IPS-20b (cell line): ENCODE results near the gene CENPO.
"Not testable (repeated sequence)": the region's sequence is repeated elsewhere in the genome, so short reads cannot be mapped to it uniquely, and the experiment has no call there.

Experiments used
- H3K27ac ChIP-seq: one replicate; pipeline ENCODE4 v1.5.1; 2013; ENCODE audit warnings: low read length
- H3K27me3 ChIP-seq: 2 replicates; pipeline ENCODE4 v1.6.1; 2013; ENCODE audit warnings: mild to moderate bottlenecking, low read length, inconsistent platforms; ENCODE audit not compliant: insufficient read depth
- H3K36me3 ChIP-seq: 2 replicates; pipeline ENCODE4 v1.6.1; 2013; ENCODE audit warnings: low read depth, mild to moderate bottlenecking, inconsistent platforms, low read length, moderate library complexity; ENCODE audit not compliant: insufficient read depth
- H3K4me1 ChIP-seq: 2 replicates; pipeline ENCODE4 v1.6.1; 2013; ENCODE audit warnings: mild to moderate bottlenecking, control low read depth, inconsistent platforms, low read length, moderate library complexity; ENCODE audit not compliant: insufficient read depth
- H3K4me3 ChIP-seq: 2 replicates; pipeline ENCODE4 v1.5.1; 2013; ENCODE audit warnings: mild to moderate bottlenecking, low read length, inconsistent platforms
- H3K9ac ChIP-seq: 2 replicates; pipeline ENCODE4 v1.6.1; 2013; ENCODE audit warnings: low read depth, mild to moderate bottlenecking, inconsistent platforms, low read length, moderate library complexity
- H3K9me3 ChIP-seq: 2 replicates; pipeline ENCODE4 v1.6.1; 2013; ENCODE audit warnings: mild to moderate bottlenecking, low read depth, low read length, inconsistent platforms; ENCODE audit not compliant: insufficient read depth

The CENPO gene

GRCh38 chr2:24834733-24835395, 41.6 kb downstream of the CENPO start:
- Histone ChIP-seq H3K36me3 (peaks cover 18% of the 10 kb centered on the region), H3K4me1 (peaks cover 10% of the 10 kb centered on the region; the same call in 1 of the 2 replicates), H3K27ac (no peak overlapping the region), H3K4me3 (no peak overlapping the region), H3K27me3 (no peaks in the 10 kb centered on the region), H3K9ac (no peak overlapping the region), H3K9me3 (no peaks in the 10 kb centered on the region)

- H3K27ac ChIP-seq, H3K4me1 ChIP-seq, H3K9ac ChIP-seq, H3K9me3 ChIP-seq, H3K4me3 ChIP-seq, H3K27me3 ChIP-seq: not testable (repeated sequence)
- peaks cover 18% of the 10 kb centered on the region for H3K36me3 ChIP-seq
Measured at GRCh38 chr2:24835411-24835810, 42.2 kb downstream of the CENPO start.

GRCh38 chr2:24836206-24836605, 43.0 kb downstream of the CENPO start:
- Histone ChIP-seq H3K27me3 (no peaks in the 10 kb centered on the region), H3K9ac (no peak overlapping the region), H3K4me1 (peaks cover 10% of the 10 kb centered on the region; the same call in 1 of the 2 replicates), H3K4me3 (no peak overlapping the region), H3K27ac (no peak overlapping the region), H3K36me3 (peaks cover 18% of the 10 kb centered on the region), H3K9me3 (no peaks in the 10 kb centered on the region)

GRCh38 chr2:24836706-24837105, 43.5 kb downstream of the CENPO start:
- Histone ChIP-seq H3K36me3 (peaks cover 15% of the 10 kb centered on the region), H3K9me3 (no peaks in the 10 kb centered on the region), H3K9ac (no peak overlapping the region), H3K4me1 (peaks cover 10% of the 10 kb centered on the region; the same call in 1 of the 2 replicates), H3K27me3 (no peaks in the 10 kb centered on the region), H3K27ac (no peak overlapping the region), H3K4me3 (no peak overlapping the region)

DNA sequence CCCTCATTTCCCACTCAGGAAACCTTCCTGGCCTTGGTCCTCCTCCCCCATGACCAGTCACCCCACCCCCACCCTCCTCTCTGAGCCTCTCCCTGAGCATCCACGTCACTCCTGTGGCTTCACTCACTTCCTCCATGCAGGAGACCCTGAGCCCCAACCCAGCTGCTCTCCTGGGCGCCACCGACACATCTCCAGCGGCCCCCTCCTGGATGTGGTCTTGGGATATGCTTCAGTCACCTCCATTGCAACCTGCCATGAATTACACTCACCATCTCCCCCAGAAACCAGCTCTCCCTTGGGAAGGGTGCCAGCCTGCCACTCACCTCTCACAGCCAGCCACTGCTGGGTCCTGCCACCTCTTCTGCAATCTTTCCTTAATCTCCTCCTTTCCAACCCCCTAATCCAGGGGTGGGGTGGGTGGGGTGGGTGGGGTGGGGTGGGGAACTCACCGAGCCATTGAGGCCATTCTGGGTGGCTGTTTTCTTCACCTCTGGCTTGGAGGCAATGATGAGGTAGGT, 44.8 kb downstream of the CENPO start:
- Histone ChIP-seq H3K27ac (no peak overlapping the region), H3K36me3 (peaks cover 15% of the 10 kb centered on the region), H3K4me3 (no peak overlapping the region), H3K27me3 (no peaks in the 10 kb centered on the region), H3K4me1 (peaks cover under 1% of the 10 kb centered on the region; the same call in 1 of the 2 replicates), H3K9ac (no peak overlapping the region), H3K9me3 (no peaks in the 10 kb centered on the region)

DNA sequence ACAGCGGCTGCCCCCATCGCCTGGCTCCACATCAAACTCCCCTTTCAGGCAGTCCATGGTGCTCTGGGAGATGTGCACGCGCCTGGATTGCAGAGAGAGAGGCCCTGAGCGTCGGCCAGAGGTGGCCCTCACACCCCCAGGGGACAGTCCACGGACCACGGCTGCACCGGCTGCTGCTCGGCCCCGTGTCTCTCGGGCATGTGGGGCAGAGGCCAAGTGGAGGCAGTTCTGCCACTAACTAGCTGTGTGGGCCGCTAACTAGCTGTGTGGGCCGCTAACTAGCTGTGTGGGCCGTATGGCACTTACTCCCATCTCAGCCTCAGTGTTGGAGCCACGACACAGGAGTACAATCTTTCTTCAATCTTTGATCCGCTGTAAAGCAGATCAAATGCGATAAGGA, 45.3 kb downstream of the CENPO start:
- Histone ChIP-seq H3K4me3 (no peak overlapping the region), H3K4me1 (no peaks in the 10 kb centered on the region), H3K36me3 (peaks cover 15% of the 10 kb centered on the region), H3K9me3 (no peaks in the 10 kb centered on the region), H3K9ac (no peak overlapping the region), H3K27ac (no peak overlapping the region), H3K27me3 (no peaks in the 10 kb centered on the region)

DNA sequence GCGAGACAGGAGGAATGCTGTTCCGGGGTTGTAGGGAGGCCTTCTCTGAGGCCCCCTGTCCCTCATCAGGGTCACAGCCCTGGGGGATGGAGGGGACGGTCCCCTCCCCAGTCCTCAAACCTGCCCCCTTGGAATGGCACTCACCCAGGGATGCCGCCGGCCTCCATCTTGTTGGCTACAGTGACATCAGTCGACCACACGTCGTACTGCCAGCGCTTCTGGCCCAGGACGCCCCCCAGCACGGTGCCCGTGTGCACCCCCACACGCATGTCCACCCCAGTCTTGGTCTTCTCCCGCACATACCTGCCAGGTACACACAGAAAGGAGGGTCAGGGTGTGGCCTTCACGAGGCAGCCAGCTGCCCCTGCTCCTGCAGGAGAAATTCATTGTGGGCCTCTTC, 46.5 kb downstream of the CENPO start:
- no peak overlapping the region for H3K4me3 ChIP-seq
- H3K4me1 ChIP-seq, result no peaks in the 10 kb centered on the region
- no peaks in the 10 kb centered on the region for H3K27me3 ChIP-seq
- peaks cover 11% of the 10 kb centered on the region; the same call in 1 of the 2 replicates for H3K36me3 ChIP-seq
- no peak overlapping the region for H3K9ac ChIP-seq
- H3K27ac ChIP-seq, result no peak overlapping the region
- no peaks in the 10 kb centered on the region for H3K9me3 ChIP-seq

DNA sequence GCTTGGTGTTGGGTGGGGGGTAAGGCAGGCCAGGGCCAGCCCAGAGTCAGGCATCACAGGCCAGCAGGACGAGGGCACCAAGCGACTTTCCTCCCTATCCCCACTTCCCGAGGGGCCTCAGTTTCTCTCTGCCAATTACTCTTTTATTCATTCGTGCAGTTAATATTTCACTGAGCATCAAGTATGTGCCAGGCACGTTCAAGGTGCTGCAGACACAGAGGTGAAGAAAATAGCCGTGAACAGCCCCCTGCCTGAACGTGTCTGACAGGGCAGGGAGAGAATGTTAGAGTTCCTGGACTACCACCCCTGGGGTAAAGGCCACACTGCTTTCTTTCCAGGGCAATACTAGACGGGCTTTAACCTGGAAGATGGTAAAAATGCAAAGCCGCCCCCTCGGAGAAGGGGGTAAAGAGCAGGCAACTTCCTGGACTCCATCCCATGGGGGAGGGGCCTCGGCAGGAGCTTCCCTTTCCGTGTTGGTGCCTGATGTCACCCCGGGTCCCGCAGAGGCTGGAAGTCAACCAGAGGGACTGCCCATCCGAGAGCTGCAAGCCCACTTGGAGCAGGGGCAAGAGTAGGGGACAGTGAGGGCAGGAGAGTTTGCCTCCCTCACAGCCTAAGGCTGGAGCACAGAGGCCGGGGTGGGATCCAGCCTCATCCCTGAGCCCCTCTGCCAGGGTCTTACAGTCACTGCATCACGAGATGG, 47.1 kb downstream of the CENPO start:
- Histone ChIP-seq H3K36me3 (peaks cover 9% of the 10 kb centered on the region; the same call in 1 of the 2 replicates), H3K9me3 (no peaks in the 10 kb centered on the region), H3K27ac (no peak overlapping the region), H3K4me1 (no peaks in the 10 kb centered on the region), H3K4me3 (no peak overlapping the region), H3K27me3 (no peaks in the 10 kb centered on the region), H3K9ac (no peak overlapping the region)

DNA sequence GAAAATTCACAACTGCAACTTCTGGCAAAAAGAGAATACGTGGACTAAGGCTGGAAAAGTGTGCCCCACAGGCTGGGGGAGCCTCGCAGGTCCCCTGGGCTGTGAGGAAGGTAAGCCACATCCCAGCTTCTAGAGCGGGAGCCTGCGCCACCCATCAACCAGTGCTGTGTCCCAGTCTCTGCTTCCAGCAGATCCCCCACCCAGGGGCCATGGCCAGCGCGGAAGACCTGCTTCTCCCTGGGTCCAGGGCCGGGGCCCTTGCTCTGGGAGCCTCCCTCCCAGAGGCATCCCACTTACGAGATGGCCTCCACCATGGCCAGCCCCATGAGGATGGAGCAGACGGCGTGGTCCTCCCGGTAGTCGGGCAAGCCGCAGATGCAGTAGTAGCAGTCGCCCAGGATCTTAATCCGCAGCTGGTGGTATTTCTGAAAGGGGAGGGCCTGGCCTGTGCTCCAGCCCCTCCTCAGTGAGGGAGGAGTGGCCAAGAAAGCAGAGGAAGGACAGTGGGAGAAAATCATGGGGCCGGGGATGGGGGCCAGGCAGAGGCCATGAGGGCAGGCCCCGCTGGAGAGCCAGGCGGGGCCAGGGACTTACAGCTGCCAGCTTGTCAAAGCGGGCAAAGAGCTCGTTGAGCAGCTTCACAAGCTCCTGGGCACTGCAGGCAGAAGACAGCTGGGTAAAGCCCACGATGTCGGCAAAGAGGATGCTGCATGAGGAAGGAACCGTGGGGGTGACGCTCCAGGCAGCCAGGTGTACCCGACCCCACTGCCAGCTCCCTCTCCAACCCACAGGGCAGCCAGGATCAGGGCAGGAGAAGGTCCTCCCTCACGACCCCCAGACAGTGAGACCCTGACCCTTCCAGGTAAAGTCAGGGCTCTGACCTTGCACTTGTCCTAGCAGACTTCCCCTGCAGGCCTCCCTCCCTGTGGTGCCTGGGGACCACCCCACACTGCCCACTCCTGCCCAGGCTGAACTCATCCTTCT, 48.0 kb downstream of the CENPO start:
- no peak overlapping the region for H3K27ac ChIP-seq
- H3K36me3 ChIP-seq, result peaks cover 9% of the 10 kb centered on the region; the same call in 1 of the 2 replicates
- H3K9me3 ChIP-seq, result no peaks in the 10 kb centered on the region
- H3K4me1 ChIP-seq, result no peaks in the 10 kb centered on the region
- no peaks in the 10 kb centered on the region for H3K27me3 ChIP-seq
- H3K9ac ChIP-seq, result no peak overlapping the region
- no peak overlapping the region for H3K4me3 ChIP-seq

- peaks cover 2% of the 10 kb centered on the region; the same call in 1 of the 2 replicates for H3K36me3 ChIP-seq
- no peaks in the 10 kb centered on the region for H3K27me3 ChIP-seq
- H3K9ac ChIP-seq, result no peak overlapping the region
- peaks cover 6% of the 10 kb centered on the region for H3K9me3 ChIP-seq
- H3K4me1 ChIP-seq, result no peaks in the 10 kb centered on the region
- no peak overlapping the region for H3K4me3 ChIP-seq
- no peak overlapping the region for H3K27ac ChIP-seq
Measured at GRCh38 chr2:24842081-24843050, 49.1 kb downstream of the CENPO start.
